Stimulated activated CD8-positive, alpha-beta memory T cell treated with anti-CD3 and anti-CD28 coated beads, Interleukin-2, amount 100 ng/mL, for 48 hours (primary cell): Measurements from ENCODE around the gene SLIT3.

ENCODE experiments used
- DNase-seq, 2 donors: peaks; one replicate each; pipeline ENCODE4 v3.0.0-alpha.2; 2020; ENCODE audit warnings: low read depth in 2 of 2

Gene SLIT3

DNA sequence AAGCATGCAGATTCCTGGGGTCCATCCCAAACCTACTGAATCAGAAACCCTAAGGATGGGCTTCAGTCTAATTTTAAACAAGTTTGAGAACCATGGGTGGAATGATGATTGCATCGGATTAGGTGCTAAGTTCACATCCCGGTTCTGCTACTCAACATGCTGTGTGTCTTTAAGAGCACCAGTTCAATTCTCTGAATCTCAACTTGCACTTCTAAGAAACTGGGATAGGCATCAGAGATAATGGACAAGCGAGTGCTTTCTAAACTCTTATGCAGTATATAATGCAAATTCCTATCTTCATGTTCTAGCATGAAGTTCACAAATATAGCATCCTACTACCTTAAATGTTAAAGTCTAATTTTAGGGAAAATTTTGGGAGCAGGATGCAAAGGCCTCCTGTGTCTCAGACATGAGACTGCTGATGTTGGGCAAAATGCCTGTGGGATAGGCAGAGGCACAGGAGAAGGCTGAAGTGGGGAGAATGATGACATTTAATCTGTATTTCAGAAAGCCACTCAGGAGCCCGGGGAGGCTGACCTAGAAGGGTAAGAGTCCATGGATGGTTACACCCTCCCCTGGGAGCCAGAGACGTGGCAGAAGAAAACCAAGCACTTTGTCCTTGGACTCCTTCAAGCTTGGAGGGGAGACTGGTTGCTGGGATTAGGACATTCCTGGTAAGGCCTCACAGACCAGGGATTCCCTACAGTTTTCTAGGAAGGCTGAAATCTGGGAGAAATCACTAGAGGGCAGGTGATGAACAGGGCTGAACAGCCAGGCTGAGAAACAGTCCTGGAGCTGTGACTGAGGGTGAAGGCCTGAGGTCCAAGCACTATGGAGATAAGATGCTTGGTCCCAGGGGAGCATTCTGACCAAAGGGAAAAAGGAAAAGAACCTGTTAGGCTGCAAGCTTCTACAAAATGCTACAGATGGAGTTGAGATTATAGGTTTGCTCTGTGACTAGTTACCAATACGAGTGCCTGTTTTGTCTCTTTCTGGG is 409.8 kb downstream of the SLIT3 start:
- no peak for DNase-seq

DNA sequence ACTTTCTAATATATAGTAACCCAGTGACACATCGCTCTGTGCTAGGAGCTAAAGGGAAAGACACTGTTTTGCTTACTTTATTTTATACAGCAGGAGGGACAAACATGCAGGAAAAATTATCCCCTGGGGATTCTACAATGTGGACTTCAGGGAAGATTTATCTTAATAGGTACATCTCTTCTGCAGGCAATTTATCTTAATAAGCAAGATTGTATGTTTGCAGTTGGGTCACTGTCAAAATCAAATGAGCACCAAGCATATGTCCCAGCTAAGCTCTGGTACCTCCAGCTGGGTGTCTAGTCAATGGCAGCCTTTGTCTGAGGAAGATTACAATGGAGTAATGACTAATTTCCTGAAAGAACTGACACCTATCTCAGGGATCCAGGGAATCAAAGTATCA is 411.9 kb downstream of the SLIT3 start:
- DNase-seq, result no peak

DNA sequence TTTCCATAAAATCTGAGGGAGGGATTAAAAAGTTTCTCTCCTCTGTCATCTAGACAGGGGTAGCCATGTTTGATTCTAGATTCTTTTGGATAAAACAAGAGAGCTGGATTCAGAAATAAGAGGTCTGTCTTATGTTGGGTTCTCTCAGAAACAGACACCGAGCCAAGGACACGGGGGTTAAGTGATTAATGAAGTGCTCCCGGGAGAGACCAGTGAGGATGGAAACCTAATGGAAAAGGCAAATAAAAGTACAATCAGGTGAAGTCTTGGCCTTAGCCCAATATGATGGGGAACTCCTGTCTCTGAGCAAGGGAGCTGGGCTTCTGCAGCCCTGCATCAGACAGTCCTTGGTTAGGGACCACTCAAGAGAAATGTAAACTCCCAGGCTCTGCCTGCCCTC is 413.0 kb downstream of the SLIT3 start:
- DNase-seq, result no peak

GRCh38 chr5:168886157-168886556 is 414.8 kb downstream of the SLIT3 start:
- DNase-seq, result no peak

DNA sequence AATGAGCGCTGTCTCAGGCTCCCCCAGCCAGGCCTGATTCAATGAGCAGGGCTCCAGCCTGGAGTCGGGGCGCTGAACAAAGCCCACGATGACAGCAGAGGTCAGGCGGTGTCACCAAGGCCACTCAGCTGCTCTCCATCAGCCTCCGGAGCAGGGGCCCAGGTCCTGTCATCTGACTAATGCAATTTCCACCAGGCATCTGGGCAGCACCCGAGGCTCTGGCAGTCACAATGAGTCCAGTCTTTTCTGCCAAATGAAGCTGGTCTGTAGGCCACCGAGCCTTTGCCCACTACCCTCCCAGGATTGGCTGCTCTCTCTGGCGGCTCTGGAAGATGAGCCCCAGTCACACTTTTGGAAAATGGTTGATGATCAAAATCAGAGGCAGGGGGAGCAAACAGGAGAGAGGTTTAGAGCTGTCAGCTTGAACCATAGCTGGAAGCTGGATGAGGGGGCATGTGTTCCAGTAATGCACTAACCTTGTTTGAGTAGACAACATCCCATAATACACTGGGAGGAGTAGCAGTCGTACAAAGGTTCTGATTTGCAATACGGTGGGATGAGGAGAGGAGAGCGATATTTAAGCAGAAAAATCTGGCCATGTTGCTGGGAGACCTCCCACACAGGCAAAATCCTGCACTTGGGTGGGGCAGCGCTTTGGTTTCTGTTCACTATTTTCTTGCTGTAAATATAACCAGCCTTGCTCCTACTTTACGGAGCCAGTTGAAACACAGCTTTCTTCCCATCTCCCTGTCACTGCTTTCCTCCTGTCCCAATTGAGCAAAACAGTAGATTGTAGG is 415.4 kb downstream of the SLIT3 start:
- DNase-seq, result no peak

- no peak for DNase-seq
Measured at GRCh38 chr5:168883991-168884390, 416.9 kb downstream of the SLIT3 start.

DNA sequence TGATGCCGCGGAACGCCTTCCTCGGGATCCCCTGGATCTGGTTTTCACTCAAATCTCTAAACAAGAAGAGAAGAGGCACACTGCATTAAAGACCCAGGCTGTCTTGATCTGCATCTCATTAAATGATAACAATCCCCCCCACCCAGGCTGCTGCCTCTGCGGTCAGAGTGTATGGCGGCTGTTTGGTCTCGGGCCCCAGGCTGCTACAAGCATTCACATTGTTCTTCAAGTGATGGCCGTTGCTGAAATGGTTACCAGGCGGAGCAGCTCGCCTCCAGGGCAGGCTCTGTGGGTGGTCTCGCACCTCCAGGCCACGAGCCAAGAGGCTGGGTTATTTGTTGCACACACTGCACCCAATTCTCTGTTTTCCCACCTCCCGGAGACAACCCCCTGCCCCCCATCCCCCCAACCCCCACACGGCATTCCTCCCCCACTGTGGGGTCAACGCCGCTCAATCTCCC is 417.6 kb downstream of the SLIT3 start:
- no peak for DNase-seq

GRCh38 chr5:168882283-168882682 is 418.7 kb downstream of the SLIT3 start:
- no peak for DNase-seq

GRCh38 chr5:168881427-168882149 is 419.4 kb downstream of the SLIT3 start:
- DNase-seq, result no peak

DNA sequence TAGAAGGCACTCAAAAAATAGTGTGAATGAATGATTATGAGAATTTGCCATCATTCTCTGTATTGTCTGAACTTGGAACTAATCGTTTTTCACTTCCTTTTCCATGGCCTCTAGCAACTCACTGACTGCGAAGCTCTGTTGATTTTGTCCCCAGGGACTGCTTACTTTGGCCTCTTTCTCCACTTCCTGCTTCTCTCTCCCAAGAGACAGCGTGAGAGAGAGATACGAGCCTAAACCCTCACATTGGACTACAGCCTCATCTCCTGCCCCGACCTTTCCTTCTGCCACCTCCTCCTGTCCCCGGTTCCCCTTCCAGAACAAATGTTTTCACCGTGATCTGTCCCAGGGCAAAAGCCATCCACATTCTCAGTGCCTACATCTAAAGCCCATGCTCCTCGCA is 421.0 kb downstream of the SLIT3 start:
- DNase-seq, result no peak

DNA sequence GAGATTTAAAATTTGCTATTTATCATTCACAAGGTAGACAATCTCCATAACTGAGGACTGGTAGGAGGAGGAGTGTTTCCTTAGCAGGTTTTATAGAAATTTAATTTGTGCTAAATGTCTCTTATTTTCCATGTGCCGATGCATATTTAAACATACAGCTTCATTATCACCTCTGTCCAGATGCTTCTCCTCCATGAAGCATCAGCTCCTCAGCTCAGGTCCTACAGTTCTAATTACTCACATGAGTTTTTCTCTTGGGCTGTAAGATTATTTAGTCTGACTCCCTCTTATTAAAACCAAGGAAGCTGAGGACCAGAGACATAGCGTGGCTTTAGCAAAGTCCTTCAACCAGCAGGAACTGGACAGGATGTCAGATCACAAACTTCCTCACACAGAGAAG is 421.6 kb downstream of the SLIT3 start:
- DNase-seq, result no peak

GRCh38 chr5:168878135-168878745 is 422.7 kb downstream of the SLIT3 start:
- DNase-seq, result no peak

- DNase-seq, result no peak
Measured at GRCh38 chr5:168877132-168877892, 423.6 kb downstream of the SLIT3 start.

- no peak for DNase-seq
Measured at GRCh38 chr5:168876419-168876818, 424.5 kb downstream of the SLIT3 start.

GRCh38 chr5:168875832-168876231 is 425.1 kb downstream of the SLIT3 start:
- DNase-seq, result no peak

DNA sequence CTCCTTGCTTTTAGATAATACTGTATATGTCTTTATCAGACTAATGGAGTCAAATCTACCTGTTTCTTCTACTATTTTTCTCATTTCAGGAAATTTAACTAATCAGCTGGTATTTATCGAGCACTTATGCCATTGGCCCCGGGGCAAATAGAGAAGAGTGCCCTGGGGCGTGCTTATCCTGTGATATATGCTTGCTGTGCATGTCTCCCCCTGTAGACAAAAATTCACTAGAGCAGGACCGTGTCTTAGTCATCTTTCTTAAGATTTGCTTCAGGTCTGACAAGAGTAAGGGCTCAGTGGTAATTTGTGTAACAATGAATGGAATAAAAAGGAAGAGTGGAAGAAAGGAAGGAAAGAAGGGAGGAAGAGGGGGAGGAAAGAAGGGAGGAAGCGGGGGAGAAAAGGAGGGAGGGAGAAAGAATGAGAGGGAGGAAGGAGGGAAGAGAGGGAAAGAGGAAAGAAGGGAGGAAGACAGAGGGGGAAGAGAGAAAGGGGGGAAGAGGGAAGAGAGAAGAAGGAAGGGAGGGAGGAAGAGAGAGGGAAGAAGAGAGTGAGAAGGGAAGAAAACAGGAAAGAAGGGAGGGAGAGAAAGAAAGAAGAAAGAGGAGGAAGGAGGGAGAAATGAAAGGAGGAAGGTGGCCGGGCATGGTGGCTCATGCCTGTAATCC is 426.1 kb downstream of the SLIT3 start:
- no peak for DNase-seq

DNA sequence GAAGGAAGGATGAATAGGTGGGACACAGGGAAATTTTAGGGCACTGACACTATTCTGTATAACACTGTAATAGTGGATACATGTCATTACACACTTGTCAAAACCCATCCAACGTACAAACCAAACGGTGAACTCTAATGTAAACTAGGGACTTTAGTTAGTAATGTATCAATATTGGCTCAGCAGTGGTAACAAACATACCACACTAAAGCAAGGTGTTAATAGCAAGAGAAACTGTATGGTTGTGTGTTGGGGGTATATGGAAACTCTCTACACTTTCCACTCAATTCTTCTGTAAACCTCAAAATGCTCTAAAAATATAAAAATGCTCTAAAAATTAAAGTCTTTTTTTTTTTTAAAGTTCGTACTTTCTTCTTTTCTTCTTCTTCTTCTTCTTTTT is 428.7 kb downstream of the SLIT3 start:
- no peak for DNase-seq

DNA sequence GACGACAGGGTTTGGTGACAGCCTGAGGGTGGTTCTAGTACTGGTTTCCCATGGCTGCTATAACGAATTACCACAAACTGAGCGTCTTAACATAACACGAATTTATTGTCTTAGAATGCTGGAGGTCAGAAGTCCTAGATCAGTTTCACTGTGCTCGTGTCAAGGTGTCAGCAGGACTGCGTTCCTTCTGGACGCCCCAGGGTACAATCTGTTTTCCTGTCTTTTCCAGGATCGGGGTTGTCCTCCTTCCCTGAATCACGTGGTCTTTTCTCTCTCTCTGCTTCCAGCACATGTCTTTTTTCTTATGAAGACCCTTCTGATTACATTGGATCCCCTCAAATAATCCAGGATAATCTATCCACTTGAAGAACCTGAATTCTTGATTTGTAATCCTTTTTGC is 430.0 kb downstream of the SLIT3 start:
- no peak for DNase-seq

DNA sequence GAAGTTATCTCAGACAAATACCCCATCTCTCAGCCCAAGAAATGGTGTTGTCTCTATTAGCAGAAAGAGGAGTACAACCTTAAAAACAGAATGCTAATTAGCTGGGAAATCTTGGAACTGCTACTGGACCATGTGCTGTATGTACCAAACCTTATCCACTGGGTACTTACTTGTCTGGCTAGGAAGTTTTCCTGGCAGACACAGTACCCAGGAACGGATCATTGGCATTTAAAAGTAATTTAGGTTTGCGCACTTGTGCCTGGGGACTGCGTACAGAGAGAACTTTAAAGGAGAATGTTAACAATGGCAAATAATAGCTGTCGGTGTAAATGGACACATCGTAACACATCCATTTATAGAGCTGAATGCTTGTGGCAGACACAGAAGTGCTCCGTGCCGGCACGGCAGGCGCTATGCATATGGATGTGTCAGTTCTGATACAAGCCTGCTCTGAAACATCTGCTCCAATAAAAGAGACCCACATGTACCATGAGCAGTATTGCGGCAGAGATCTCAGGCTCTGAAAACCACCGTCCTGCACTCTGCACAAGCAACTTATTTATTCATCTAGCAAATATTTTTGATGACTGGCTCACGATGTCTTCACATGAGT is 431.2 kb downstream of the SLIT3 start:
- no peak for DNase-seq

DNA sequence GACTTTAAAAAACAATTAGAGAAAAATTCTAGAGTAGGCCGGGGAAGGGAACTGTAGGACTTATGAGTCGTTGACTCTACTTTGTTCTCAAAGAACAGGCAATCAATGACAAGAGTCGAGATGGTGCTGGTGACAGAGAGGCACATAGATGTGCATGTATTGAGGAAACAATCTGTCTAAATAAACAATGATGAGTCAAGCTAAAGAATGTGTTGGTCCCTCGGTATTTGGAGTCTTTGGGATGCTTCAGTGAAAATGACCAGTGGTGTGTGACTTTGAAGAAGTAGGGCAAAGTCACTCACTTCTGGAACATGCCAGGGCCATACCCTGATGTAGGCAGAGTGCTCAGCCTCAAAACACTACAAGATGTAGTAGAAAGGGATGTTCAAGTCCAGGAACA is 433.7 kb downstream of the SLIT3 start:
- DNase-seq, result no peak
